NCI-H345 treated with DMSO at 0.1 percent for 48 hours (cell line): ENCODE data around the gene PPIF.

ENCODE experiments used
- DNase-seq: peaks from one replicate; lab custom pipeline; 2025; ENCODE audit not compliant: unreplicated experiment; lab: John Stamatoyannopoulos, UW

PPIF gene

DNA sequence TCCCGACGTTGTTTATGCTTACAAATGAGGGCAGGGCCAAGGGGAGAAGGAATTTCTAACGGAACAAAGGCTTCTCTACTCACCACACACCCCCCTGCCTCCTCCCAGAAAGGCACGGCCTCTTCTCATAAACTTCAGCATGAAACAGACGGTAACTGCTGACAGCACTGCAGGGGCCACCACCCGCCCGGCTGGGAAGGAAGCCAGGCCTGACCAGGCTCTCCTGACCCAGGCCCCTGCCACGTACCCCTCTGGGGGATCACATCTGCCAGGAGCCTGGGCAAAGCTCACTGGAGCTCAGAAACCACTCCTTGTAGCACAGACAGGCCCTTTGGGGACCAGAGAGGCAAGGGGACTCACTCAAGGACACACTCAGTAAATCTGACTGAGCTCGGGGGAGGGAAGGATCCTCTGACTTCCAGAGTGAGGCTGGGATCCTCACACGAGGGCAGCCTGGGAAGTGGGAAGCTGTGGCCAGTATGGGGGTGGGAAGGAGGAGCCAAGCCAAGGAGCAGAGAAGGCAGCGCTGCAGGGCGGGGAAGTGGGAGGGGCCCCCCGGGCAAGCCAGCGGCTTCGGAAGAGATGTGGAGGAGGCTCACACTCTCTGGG is 52.1 kb downstream of the PPIF start:
- no peak for DNase-seq

DNA sequence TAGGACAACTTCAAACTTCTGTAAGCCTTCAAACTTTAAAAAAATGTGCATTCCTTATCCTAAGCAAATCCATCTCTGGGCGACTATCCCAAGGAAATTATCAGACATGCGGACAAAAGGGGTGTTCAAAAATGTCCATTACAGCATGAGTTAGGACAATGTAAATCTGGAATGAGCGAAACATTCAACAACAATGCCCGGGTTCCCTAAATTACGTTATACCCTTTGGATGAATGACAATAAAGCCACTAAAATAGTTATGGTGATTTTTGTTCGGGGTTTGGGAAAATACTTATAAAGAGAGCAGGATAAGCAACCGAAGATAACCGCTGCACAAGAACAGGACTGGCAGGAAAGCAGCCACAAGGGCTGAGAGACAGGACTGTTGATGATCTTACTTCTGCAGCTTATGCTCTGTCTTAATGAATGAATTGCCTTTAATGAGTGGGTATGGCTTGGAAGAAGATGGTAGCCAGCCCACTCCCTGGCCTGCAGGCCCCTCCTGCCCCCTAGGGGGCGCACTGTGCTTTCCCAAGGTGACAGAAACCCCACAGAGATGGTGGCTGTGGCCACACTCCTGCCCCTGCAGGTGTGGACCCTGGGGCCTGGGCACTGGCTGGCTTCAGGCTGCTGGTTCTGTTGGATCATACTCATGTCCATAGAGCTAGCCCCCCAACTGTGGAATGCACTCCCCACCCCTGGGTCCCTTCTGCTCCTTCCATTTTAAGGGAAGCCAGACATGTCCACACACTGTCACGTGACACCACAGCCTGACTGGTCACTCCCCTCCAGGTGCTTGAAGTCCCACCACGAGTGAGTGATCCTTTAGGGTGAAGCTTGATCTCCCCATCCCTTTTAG is 53.1 kb downstream of the PPIF start:
- DNase-seq, result no peak

DNA sequence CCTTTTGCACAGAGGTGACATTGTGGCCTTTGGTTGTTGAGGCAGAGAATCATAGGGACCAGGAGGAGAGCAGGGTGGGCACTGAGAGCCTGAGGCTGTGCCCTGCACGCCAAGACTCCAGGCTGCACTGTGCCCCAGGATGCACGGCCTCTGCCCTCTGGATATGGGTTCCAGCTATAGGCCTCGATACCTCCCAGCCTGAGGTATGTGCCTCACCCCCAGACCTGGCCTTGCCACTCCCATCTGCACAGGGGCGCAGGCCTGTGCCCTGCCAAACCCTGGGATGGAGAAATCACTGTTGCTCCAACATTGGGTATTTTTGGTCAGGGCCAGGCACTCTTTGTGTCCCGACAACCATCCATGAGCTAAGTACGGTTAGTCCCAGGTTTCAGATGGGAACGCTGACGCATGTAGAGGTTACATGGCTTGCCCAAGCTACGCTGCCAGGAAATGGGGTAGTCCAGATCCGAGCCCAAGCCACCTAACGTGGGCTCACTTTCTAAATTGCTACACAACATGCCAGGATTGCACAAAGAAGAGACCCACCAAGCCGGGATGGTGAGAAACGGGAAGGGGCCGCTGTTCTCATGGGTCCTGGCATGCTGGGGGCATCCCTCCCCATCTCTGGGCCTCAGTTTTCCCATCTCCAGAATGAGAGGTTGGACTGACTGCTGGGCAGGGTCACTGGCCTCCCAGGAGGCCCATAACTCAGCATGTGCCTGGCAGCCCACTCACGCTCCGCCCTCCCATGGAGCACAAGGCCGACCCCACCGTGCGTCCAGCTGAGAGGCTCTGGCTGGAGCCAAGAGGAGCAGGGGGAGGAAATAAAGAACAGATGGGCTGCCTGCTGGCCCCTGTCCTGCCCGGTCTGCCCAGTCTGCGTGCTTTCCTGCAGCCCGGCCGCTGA is 54.0 kb downstream of the PPIF start:
- DNase-seq, result no peak

DNA sequence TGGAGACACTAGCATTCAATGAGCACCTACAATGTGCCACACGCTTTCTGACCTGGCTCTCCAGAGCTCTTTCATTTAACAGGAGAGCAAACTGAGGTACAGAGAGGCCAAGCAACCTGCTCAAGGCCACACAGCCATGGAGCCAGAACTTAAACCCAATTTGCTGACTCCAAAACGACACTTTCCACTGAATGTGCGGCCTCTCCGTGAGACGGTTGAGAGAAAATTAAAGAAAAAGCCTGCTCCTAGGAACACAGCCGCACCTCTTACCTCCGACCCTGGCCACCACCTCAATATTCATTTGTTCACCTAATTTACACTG is 55.3 kb downstream of the PPIF start:
- no peak for DNase-seq

DNA sequence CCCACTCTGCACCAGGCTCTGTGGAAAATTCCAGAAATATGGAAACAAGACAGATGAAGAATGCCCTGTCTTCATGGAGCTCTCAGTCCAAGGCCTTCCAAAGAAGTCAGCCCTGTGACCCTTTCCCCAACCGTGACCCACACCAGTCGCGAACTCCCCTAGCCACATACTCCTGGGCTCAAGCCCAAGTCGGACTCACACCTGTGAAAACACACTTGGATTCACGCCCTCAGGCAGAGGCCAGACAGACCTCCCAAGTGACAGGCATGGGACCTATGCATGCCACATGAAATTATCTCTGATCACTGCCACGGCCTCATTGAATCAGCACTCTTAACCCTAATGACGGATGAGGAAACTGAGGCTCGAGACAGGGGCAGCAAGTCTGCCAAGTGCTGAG is 55.7 kb downstream of the PPIF start:
- DNase-seq, result no peak

DNA sequence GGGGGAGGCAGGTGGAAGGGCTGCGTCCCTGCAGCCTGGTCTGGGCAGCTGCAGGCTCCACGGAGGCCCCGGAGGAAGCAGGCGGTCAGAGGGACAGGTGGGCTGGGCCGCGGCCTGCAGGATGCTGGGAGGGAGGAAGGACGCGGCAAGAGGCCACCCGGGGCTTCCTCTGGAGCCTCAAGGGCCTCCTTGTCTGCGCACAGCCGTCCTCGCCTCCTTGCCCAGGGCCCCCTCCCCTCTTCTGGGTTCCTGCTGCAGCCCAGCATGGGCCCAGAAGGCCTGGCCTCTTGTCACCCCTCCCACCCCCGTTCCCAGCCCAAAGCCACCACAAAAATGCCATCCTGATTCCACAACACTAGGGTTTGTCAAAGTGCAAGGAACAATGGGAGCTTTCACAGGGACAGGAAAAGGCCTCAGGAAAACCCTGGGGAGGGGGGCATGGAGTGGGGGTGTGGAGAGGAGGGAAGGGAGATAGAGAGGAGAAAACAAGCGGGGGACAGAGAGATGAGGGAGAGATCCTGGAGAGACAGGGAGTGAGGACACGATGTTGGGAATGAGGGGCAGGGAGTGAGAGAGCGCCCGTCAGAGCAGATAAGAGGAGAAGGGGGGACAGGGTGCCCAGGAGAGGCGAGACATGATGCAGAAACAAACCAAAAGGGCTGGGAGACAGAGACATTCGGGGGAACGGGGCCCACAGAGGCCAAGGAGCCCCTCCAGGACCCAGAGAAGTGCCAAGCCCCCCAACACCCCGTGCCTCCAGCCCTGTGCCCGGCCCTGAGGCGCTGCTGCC is 56.4 kb downstream of the PPIF start:
- DNase-seq, result no peak

DNA sequence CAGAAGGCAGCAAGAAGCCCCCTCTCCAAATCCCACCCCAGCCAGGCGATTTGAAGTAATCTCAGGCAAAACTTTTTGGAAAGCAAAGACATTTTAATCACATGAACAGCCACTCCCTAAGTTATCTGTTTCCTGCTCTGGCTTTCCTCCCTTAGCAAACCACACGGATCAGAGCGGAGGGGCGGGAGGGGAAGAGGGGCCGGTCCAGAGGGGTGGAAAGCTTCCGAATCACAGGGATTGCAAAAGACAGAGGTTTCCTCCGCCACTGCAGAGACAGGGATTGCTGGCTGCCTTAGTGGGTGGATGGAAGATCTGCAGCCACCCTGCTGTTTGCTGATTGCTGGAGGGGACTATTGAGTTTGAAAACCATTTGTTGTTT is 57.0 kb downstream of the PPIF start:
- no peak for DNase-seq

DNA sequence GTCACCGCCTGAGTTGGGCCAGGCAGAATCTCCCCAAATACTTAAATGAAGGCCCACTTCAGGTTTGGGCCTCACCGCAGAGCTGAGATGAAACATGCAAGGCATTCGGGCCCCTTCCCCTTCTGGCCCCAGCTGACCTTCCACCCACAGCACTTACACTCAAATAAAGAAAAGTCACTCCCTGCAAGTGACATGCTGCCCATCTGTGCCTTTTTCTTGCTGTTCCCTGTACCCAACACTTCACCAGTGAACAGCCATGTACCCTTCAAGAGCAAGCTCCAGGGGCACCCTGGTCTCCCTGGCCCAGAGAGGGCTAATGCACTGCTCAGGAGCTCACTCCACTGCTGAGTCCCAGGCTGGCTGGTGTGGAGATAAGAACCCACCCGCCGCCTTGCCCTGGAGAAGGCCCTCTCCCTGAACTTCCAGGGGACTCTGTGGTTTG is 57.4 kb downstream of the PPIF start:
- no peak for DNase-seq
